ENCODE measurements around the gene CKB. TPM values are rescaled to one million over a fixed set of nuclear protein-coding genes. Genes with fewer than 3 reads are reported as not detected.

The CKB gene
- total and polyA plus RNA-seq, 2 donors (not counting 1 experiment from before 2014, with no cell fraction given), result 65.2 to 136 TPM

GRCh38 chr14:103509864-103510723 lies 12.5 kb downstream of the CKB start:
- H2AFZ ChIP-seq (ENCODE audit: low read length), result no peak overlapping the region
- H3K4me2 ChIP-seq (ENCODE audit: extremely low read depth, insufficient read depth, low read length), result no peak overlapping the region
- peaks cover 15% of the 10 kb centered on the region for H3K36me3 ChIP-seq (ENCODE audit: control insufficient read depth, insufficient read depth, low read length)
- TF ChIP-seq EZH2 (IDR thresholded peaks at IDR 0.05; ENCODE audit: low read length, missing control alignments), result no peak
- no peak for TF ChIP-seq CTCF (conservative IDR thresholded peaks at IDR 0.05 in 1 of 2, IDR thresholded peaks at IDR 0.05 in 1 of 2; ENCODE audit: low read depth in 1 of 2, low read length in 2 of 2)
- no peaks in the 10 kb centered on the region for H3K27me3 ChIP-seq (ENCODE audit: control insufficient read depth, insufficient read depth, low read length)
- peaks cover 5% of the 10 kb centered on the region for H3K4me1 ChIP-seq (ENCODE audit: control insufficient read depth, extremely low read depth, insufficient read depth, low read length)
- no peaks in the 10 kb centered on the region for H4K20me1 ChIP-seq (ENCODE audit: control insufficient read depth, extremely low read depth, insufficient read depth, low read length)
- no peaks in the 10 kb centered on the region for H3K9me3 ChIP-seq (ENCODE audit: control insufficient read depth, insufficient read depth, low read depth, low read length)
- no peaks in the 10 kb centered on the region for H3K79me2 ChIP-seq (ENCODE audit: control insufficient read depth, insufficient read depth, low read length)
- H3K4me3 ChIP-seq (replicated peaks in 1 of 4; ENCODE audit: control extremely low read depth in 1 of 4, insufficient read depth in 1 of 4, low read depth in 3 of 4, low read length in 4 of 4), result no peak overlapping the region
- H3K9ac ChIP-seq (ENCODE audit: insufficient read depth, low read length), result no peak overlapping the region
- DNase-seq (ENCODE audit: low read depth in 2 of 2), result no peak
- no peak overlapping the region for H3K27ac ChIP-seq (ENCODE audit: insufficient read depth, low read length)

GRCh38 chr14:103508521-103509329 lies 13.9 kb downstream of the CKB start:
- no peak for DNase-seq (ENCODE audit: low read depth in 2 of 2)
- no peak overlapping the region for H3K4me3 ChIP-seq (replicated peaks in 1 of 4; ENCODE audit: control extremely low read depth in 1 of 4, insufficient read depth in 1 of 4, low read depth in 3 of 4, low read length in 4 of 4)
- H3K4me2 ChIP-seq (ENCODE audit: extremely low read depth, insufficient read depth, low read length), result no peak overlapping the region
- H3K36me3 ChIP-seq (ENCODE audit: control insufficient read depth, insufficient read depth, low read length), result peaks cover 18% of the 10 kb centered on the region
- no peak overlapping the region for H3K27ac ChIP-seq (ENCODE audit: insufficient read depth, low read length)
- no peaks in the 10 kb centered on the region for H3K9me3 ChIP-seq (ENCODE audit: control insufficient read depth, insufficient read depth, low read depth, low read length)
- no peaks in the 10 kb centered on the region for H3K79me2 ChIP-seq (ENCODE audit: control insufficient read depth, insufficient read depth, low read length)
- H3K4me1 ChIP-seq (ENCODE audit: control insufficient read depth, extremely low read depth, insufficient read depth, low read length), result peaks cover 5% of the 10 kb centered on the region
- TF ChIP-seq EZH2 (IDR thresholded peaks at IDR 0.05; ENCODE audit: low read length, missing control alignments) (no peak), CTCF (conservative IDR thresholded peaks at IDR 0.05 in 1 of 2, IDR thresholded peaks at IDR 0.05 in 1 of 2; ENCODE audit: low read depth in 1 of 2, low read length in 2 of 2) (no peak)
- no peaks in the 10 kb centered on the region for H4K20me1 ChIP-seq (ENCODE audit: control insufficient read depth, extremely low read depth, insufficient read depth, low read length)
- no peak overlapping the region for H2AFZ ChIP-seq (ENCODE audit: low read length)
- no peaks in the 10 kb centered on the region for H3K27me3 ChIP-seq (ENCODE audit: control insufficient read depth, insufficient read depth, low read length)
- H3K9ac ChIP-seq (ENCODE audit: insufficient read depth, low read length), result no peak overlapping the region

GRCh38 chr14:103507751-103508150 lies 14.9 kb downstream of the CKB start:
- H3K27me3 ChIP-seq (ENCODE audit: control insufficient read depth, insufficient read depth, low read length), result no peaks in the 10 kb centered on the region
- H3K4me3 ChIP-seq (replicated peaks in 1 of 4; ENCODE audit: control extremely low read depth in 1 of 4, insufficient read depth in 1 of 4, low read depth in 3 of 4, low read length in 4 of 4), result no peak overlapping the region
- peaks cover 3% of the 10 kb centered on the region for H3K4me1 ChIP-seq (ENCODE audit: control insufficient read depth, extremely low read depth, insufficient read depth, low read length)
- no peak overlapping the region for H3K9ac ChIP-seq (ENCODE audit: insufficient read depth, low read length)
- no peak overlapping the region for H3K4me2 ChIP-seq (ENCODE audit: extremely low read depth, insufficient read depth, low read length)
- H4K20me1 ChIP-seq (ENCODE audit: control insufficient read depth, extremely low read depth, insufficient read depth, low read length), result no peaks in the 10 kb centered on the region
- H2AFZ ChIP-seq (ENCODE audit: low read length), result no peak overlapping the region
- peaks cover 24% of the 10 kb centered on the region for H3K36me3 ChIP-seq (ENCODE audit: control insufficient read depth, insufficient read depth, low read length)
- no peak for DNase-seq (ENCODE audit: low read depth in 2 of 2)
- no peak overlapping the region for H3K27ac ChIP-seq (ENCODE audit: insufficient read depth, low read length)
- TF ChIP-seq CTCF (conservative IDR thresholded peaks at IDR 0.05 in 1 of 2, IDR thresholded peaks at IDR 0.05 in 1 of 2; ENCODE audit: low read depth in 1 of 2, low read length in 2 of 2) (no peak), EZH2 (IDR thresholded peaks at IDR 0.05; ENCODE audit: low read length, missing control alignments) (no peak)
- no peaks in the 10 kb centered on the region for H3K9me3 ChIP-seq (ENCODE audit: control insufficient read depth, insufficient read depth, low read depth, low read length)
- H3K79me2 ChIP-seq (ENCODE audit: control insufficient read depth, insufficient read depth, low read length), result no peaks in the 10 kb centered on the region

All from fibroblast of lung (primary cell).